HG03575 (cell line): Measurements from ENCODE around the gene UEVLD.

Source experiments
- ATAC-seq: cut with Tn5 transposase; IDR thresholded peaks from one replicate; pipeline ENCODE4 v1.9.1; 2021; ENCODE audit not compliant: unreplicated experiment, insufficient number of reproducible peaks, low FRiP score; ENCODE audit errors: extremely low read depth

Gene UEVLD

DNA sequence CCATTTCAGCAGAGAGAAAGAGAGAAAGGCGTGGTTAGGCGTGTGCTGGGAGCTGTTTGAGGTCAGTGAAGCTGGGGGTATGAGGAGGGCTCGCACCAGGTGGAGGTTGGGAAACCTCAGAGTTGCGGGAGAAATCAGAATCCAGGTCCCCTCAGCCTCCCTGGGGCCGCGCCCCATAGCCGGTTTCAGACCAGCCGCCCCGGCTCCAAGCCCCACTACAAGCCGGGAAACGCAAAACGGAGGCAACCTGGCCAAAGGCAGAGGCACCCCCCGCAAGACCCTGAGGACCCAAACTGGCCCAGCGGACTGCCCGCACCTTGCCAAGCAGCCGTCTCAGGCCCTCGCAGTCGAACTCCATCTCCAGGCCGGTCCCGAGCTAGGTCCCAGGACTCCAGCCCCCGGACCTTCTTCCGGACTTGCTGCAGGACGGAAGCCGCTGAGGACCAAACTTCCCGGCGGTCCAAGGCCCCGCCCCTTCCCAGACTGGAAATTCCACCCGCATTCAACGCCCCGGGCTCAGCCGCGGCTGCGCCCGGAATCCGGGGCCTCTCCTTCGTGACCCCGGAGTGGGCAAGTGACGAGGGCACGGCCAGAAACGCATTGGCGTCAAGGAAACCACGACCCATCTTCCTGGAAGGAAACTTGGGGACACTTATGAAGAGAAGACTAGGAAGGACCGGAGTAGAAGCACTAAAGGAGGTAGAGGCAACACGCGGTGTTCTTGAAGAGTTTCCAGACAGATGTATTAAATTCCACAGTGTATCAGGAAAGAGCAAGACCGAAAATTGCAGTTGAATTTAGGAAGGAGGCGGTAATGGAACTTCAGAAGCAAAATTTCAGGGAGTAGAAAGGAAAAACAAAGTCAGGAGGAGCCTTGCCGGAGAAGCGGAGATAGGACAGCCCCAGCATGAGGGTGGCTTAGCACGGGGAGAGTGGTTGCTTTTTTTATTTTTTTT lies at the start of gene UEVLD:
TSS of gene UEVLD (minus strand) at position 438 of the 956 bp plus-strand sequence. CDS start at position 358, 80 bp downstream.
- no peak for ATAC-seq

DNA sequence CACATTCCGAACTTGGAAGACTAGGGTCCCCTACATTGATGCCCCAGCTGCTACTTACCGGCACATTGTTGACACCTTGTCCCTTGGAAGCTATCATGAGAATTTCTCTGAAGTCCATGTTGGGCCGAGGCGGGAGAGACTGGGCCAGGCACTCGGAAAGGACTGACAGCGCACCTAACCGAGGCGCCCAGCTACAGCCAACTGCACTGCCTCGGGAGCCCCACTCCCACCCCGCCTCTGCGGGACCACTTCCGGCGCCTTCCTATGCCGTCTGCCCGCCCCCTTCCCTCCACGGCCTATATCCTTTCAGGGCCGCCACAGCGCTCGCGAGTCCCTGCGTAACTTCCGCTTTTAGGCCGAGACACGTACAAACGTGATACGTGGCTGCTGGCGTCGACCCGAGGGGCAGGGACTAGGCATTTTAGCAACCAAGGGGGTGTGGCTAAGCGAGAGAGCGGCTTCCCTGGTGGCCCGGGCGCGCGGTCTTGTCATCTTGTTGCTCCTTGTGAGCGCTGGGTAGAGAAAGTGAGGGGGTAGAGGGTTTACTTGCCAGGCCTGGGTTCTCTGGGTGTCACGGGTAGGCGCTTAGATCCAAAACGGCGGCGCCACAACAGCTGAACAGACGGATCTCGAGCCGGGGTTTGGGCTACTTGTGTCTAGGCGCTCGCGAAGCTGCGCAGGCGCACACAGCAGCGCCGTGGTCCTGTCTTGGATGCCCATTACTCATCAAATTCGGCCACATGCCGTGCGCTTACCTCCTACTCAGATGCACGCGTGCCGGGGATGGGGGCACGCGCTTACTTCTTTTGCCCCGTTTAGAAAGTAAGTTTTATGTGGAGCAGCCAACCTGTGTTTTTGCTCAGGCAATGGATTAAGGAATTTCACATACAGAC lies 45.9 kb upstream of the UEVLD start, which contains the start of gene SPTY2D1:
TSS of gene SPTY2D1 (minus strand) at position 203 of the 893 bp plus-strand sequence. CDS start at position 118, 85 bp downstream.
- peak; percentile 78 for ATAC-seq

DNA sequence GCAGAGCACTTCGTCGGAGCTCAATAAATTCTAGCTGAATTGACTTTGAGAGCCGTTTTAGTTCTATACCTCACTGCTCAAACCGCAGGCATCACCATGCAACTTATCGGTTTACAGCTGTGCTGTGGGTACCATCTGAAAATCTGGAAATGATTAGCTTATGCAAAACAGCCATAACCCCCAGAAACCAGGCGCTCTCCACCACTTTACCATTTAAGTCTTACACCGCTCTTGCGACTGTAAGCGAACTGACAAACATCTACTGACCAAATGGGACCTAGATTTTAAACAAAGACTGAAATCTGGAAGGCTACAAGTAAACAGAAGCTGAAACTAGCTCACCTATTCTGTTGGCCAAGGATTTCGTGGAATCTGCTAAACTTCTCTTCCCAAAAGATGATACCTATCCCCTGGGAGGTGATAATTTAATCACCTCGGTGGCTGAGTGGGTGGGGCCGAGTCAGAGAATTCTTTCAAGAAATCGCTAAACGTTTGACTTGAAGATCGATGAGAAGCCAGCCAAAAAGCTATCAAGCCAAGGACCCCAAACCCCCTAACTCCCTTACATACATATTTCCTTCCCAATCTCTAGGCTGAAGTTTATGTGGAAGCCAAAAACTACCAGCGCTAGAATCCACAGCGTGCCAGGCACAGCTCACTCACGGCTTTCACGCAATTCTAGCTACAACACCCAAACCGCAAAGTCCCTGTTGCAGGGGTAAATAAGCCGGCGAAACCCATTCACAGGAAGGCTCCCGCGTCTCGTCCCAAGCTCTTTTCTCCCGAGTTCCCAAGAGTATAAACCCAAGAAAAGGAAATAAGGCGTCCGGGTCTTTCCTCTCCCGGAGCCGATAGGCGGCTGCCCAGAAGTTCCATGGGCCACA lies 45.0 kb upstream of the UEVLD start:
- ATAC-seq = no peak

DNA sequence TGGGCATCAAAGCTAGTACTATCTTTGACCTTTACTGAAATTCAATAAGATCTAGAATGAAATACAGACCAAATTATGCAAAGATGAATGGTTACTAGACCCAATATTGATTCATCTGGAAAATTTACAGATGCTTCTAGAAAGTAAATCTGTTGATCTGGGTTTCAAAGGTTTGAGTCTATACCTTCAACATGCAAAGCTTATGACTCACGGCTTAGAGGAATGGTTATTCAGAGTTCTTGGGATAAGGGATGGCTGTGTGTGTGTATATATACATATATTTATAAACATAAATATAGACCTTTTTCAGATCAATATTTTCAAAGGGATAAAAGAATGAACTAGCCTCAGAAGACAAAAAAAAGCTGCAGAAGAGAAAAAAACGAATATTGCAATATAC lies 44.3 kb upstream of the UEVLD start:
- ATAC-seq = no peak

DNA sequence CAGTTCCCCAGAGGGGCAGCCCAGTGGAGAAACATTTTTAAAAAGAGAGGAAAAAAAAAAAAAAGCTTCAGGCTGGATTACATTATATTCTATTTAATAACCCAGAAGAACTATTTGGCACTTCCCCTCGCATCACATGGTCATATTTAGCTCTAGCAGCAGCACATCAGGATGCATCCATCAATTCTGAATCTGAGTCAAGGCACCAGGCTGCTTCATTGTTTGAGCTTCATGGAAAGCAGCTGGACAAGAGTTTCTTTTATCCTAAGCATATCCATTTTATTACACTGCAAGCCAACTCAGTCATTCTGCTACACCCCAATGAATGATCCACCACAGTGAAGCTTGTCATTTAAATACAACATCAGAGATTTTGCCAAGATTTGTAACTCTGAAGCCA lies 35.6 kb upstream of the UEVLD start:
- no peak for ATAC-seq

DNA sequence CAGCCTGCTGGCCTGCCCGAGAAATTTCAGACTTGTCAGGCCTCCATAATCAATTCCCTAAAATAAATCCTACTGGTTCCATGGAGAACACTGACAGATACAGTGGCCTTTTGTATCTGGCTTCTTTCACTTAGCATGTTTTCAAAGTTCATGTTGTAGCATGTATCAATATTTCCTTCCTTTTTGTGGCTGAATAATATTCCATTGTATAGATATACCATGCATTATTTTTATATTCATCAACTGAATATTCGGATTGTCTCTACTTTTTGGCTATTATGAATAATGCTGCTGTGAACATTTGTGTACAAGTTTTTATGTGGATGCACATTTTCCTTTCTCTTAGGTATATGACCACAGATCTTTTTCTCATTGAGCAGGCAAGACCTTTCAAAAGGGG lies 35.2 kb upstream of the UEVLD start:
- ATAC-seq = no peak

DNA sequence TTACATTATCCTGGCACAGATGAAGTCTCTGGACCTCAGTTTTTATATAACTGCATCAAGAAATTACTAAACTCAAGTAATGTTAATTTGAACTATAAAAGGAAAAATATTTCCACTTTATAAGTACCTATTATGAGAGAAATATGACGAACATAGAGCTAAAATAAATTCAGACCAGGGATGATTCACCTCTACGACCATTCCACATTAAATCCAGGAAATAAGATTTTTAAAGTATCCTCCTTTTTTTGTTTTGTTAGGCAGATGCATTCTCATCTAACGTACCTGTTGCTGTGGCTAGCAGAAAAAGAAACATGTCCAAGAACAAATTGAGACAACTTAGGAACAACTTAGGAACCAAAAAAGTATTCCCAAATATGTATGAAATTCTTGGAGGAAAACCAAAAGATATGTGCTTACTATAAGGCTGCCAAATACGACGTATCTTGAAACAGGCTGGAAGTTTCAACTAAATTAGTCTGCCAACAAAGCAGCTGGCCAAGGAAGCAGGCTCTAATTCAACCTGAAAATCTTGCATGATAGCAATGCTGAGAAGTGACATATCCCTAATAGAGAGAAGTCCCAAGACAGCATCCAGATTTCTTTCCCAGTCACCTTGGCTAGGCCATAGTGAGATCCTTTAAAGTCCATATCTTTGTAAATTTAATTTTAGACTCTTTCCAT lies 29.9 kb upstream of the UEVLD start:
- no peak for ATAC-seq

DNA sequence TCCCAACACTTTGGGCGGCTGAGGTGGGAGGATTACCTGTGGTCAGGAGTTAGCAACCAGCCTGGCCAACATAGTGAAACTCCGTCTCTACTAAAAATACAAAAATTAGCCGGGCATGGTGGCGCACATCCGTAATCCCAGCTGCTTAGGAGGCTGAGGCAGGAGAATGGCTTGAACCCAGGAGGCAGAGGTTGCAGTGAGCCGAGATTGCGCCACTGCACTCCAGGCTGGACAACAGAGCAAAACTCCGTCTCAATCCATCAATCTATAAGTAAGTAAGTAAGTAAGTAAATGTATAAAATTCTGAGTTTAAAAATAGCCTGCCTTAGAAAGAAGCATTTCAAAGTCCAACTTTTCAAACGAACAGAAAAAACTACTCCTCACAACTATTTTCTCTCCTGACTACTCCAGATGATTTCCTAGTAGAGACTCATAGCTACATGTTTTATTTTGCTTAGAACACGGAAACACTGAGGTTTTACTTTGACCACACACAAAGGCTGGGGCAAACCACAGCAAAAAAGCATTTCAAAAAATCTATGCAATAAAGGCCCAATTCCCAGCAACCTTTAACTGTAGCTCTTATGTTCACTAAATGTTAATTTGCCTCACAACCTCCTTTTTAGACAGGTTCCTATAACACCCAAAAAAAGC lies 29.3 kb upstream of the UEVLD start:
- ATAC-seq = no peak

DNA sequence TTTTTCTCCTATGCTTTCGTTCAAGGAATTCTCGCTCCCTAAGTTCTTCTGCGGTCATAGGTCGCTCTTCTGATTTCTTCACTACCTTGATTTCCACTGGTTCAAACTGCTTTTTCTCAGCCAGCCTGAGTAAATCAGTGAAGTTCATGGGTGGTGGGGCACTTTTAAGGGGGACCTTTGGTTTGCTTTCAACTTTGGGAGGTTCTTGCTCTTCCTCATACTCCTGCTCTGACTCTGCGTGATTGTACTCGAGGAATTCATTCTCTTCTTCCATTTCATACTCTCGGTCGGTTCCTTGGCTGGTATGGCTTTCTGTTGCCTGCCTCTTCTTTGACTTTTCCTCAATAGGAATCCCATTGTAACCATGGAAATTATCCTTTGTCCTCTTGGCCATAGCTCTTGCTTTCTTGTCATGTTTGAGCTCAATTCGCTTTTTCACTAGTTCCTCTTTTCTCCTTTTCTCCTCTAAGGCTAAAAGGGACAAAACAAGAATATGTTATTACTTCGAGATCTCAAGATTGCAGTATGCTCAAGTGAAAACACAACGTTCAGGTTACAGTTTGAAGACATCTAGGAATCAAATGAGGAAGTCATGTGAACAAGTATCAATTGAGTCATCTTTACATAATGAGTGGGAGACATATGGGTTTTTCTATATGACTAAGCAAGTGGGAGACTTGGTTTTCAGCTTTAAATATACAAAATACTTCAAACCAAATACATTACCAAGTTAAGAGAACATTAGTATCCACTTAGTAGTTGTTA lies 27.3 kb upstream of the UEVLD start:
- ATAC-seq = peak; percentile 80

DNA sequence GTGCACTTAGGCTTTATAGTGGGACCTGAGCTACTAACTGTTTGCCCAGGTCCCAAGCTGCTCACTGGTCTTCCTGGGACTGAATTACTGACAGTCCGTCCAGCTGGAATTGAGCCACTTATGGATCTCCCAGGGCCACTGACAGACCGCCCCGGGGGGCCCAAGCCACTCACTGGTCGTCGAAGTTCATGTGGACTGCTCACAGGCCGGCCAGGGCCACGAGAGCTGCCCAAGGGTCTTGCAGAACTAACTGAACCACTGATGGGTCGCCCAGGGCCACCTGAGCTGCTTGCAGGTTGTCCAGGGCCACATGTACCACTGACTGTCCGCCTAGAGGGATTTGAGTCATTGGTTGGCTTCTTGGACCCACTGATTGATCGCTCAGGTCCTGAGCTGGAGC lies 26.1 kb upstream of the UEVLD start:
- no peak for ATAC-seq

DNA sequence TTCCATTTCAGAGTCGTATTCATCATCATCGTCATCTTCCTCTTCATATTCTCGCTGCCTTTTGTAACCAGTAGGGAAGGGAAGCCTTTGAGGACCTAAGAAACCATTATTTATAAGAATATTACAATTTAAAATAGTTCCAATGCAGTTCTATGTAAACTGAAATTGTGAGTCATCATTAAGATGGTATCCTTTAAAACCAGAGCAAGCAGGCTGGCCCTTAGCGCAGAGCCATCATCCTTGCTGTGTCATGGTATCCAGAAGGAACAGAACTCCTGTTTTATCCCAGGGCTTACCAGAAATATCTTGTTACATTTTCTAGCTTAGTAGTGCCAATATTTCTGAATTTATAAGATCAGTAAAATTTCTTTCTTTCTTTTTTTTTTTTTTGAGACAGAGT lies 23.9 kb upstream of the UEVLD start:
- ATAC-seq = no peak

DNA sequence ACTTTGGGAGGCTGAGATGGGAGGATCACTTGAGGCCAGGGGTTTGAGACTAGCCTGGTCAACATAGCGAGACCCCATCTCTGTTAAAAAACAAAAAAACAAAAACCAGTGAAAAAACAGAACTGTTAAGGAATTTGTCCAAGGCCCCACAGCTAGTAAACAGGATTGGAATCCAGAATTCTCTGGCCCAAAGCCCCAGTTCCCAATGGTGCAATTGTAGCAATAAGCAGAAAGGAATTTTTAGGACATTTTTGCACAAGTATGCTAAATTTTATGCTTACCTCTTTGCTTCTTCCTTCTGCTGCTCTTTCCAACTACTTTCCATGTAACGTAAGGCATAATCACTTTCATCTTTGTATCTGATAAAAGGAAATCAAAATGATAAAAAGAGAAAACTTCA lies 22.7 kb upstream of the UEVLD start:
- ATAC-seq = no peak

DNA sequence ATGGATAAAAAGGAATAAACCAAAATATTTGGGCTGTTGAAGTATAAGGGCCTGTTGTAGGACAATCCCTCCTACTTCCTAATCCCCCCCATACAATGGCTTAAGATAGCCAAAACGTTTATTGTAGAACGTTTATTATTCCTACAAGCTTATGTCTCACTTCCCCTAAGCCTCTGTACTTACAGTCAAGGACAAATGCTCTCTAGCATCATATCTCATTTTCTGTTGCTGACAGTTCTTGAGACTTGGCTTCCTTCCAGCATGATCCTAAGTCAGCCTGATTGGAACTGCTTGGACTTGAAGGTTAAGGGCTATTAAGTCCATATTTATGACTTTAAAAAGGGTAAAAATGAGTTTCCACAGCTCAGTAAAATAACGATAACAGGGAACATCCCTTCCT lies 19.8 kb upstream of the UEVLD start:
- no peak for ATAC-seq

DNA sequence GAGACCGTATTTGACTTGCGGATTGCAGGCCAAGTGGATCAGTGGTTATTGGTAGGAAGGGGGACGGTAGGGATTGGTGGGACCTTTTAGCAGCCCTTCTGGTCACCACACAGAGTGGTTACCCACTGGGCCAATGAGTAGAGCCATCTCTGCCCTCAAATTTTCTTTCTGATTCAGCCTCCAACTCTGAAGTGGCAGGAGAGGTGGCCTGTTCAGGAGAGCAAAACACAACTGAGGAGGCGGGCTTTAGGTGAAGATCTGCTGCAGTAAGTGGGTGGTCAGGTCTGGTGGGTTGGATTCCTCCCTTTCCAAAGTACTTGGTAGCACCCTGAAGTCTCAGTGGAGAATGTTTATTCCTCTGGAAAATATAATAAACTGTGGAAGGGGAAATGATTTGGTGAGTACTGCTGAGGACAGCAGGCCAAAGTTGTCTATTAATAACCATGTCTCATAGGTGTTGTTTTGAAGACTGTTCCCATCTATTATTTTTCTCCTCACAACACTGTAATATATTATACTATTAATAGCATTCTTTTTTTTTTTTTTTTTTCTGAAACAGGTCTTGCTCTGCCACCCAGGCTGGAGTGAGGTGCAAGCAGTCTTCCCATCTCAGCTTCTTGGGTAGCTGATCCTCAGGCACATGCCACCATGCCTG lies 12.5 kb upstream of the UEVLD start:
- no peak for ATAC-seq

DNA sequence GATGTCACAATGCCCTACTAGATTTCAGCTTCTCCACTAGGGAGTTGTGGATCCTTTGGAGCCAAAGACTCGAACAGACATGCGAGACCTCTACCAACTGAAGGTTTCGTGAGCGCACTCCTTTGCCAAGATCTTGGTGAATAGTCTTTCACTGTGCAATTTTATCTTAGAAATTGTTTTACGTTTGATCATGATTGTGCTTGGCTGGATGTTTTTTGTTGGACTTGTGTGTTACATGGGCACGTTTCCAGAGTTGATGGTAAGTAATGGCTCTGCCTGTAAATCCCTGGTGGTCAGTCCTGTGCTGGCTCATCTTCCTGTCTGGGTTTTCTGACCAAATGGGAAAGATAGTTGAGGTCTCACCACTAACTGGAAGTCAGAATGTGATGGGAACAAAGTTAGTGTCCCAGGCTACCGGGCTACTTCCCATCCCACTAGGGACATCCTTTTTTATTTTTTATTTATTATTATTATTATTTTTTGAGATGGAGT lies 11.3 kb upstream of the UEVLD start, which contains the start of gene MISFA:
TSS of gene MISFA (plus strand) at position 51 of the 492 bp plus-strand sequence. CDS start at position 191, 140 bp downstream.
- ATAC-seq = no peak

DNA sequence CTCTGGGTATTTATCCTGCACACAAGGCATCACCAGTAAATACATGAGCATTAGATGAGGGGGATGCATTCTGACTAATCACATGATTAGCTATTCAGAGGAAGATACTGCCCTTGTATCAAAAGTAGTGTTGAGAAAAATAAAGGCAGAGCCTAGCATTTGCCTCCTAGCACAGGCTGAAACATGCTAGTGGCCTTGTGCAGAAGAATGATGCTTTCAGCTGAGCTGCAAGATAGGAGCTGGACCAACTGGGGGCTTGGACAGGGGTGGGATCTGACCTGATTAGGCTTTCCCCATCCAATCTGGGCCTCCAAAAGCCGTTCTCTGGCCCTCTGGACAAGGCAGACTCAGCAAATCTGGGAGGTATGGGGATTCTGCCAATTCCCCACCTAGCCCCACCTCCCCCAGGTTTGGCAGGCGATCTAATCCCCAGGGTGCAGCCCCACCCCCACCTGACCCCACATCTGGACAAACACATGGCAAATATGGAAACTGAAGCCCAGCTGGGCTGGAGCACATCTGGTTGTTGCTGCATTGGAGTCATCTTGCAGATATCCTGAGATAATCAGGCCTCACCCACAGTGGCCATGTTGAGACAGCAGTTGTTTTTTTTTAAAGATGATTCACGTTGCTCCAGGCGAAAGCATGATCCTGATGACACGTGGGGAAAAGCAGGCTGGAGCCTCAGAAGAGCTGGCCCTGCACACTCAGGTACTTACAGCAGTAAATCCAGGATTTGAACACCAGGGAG lies 6.6 kb upstream of the UEVLD start:
- no peak for ATAC-seq
